Tibial nerve (tissue), 4 donors: ENCODE results near the gene SPC24. TPM values are rescaled to one million over a fixed set of nuclear protein-coding genes. Genes with fewer than 3 reads are reported as not detected.

ENCODE experiments used
- DNase-seq, 2 donors: peaks; one replicate each; pipeline ENCODE4 v3.0.0-alpha.2; 2019; ENCODE audit warnings: low spot score in 2 of 2
- H3K27ac ChIP-seq, 4 donors: fragments of 200-600 bp; sonication (generic) in 3 of 4; one replicate each; pipeline ENCODE4 v1.5.1; 2017 to 2019; ENCODE audit warnings: mild to moderate bottlenecking in 1 of 4
- H3K27me3 ChIP-seq, 2 donors: fragments of 200-600 bp; sonication (generic) in 1 of 2; one replicate each; pipeline versions ENCODE4 v1.5.1 to v1.6.0; 2017 to 2019
- H3K36me3 ChIP-seq, 3 donors: fragments of 200-600 bp; sonication (generic); one replicate each; pipeline ENCODE4 v1.5.1; 2018 to 2019
- H3K4me1 ChIP-seq, 4 donors: fragments of 200-600 bp; sonication (generic) in 3 of 4; one replicate each; pipeline ENCODE4 v1.5.1; 2017 to 2019
- H3K4me3 ChIP-seq, 4 donors: fragments of 200-600 bp; sonication (generic) in 3 of 4; one replicate each; pipeline ENCODE4 v1.5.1; 2017 to 2019; ENCODE audit warnings: mild to moderate bottlenecking in 1 of 4, moderate library complexity in 1 of 4
- H3K9me3 ChIP-seq, 4 donors: fragments of 200-600 bp; sonication (generic) in 3 of 4; one replicate each; pipeline ENCODE4 v1.5.1; 2017 to 2019
- EP300 ChIP-seq, 2 donors: sonication (generic); formaldehyde crosslinking; IDR thresholded peaks; one replicate each; pipeline ENCODE4 v1.6.1; 2017; ENCODE audit warnings: antibody characterized with exemption in 2 of 2, mild to moderate bottlenecking in 1 of 2
- POLR2A ChIP-seq, 2 donors: fragments of 450-650 bp; IDR thresholded peaks; one replicate each; pipeline ENCODE4 v1.6.1; 2017; ENCODE audit warnings: antibody characterized with exemption in 2 of 2, mild to moderate bottlenecking in 2 of 2, moderate library complexity in 2 of 2
- WGBS, 2 donors: methylation state at CpG; one replicate each; pipeline ENCODE4 v1.1.5; 2018; 5-methylcytosine and 5-hydroxymethylcytosine counted together
- total RNA-seq, 4 donors: library from RNA; depleted of rRNA; stranded (reverse); fragments of >200 nt; gene quantifications; one replicate each; pipeline ENCODE4 v1.1.0, GENCODE V29; 2016
- TF ChIP-seq, protein P1 (sequence below), 5 experiments: fragments of 200-600 bp in 3 of 5; fragments of 450-650 bp in 2 of 5; sonication (generic) in 3 of 5; IDR thresholded peaks; one replicate each; pipeline ENCODE4 v1.5.1; 2016 to 2019; ENCODE audit warnings: antibody characterized with exemption in 5 of 5, mild to moderate bottlenecking in 3 of 5, moderate library complexity in 2 of 5

Gene SPC24
- total RNA-seq, 4 donors from 2014 or later = 2.6 to 20.4 (median 4.4) TPM

DNA sequence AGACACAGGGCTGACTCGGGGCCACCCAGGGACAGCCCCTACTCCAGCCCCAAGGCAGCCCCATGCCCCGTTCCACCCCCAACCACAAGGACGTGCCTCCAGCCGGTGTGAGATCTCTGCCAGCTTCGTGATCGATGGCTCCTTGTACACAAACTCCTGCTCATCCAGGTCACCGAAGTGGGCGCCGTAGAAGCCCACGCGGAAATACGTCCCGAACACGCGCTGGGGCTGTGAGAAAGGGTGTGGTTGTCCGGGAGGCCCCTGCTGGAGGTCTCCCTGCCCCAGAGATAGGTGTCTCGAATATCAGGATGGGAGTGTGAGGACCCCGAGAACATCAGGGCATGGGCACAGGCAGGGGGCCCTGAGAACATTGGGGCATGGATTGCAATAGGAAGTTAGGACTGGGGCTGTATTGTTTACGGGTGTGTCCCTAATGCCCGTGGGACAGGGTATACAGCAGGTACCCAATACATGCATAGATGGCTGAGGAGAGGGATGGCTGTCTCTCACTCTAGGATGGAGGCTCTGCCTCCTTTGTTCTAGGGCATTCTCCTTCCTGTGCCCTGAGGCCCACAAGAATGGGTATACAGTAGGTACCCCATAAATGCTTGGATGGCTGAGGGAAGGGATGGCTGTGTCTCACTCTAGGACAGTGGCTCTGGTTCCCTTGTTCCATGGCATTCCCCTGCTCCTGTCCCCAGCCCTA, 47.1 kb upstream of the SPC24 start:
- H3K4me3 ChIP-seq = no peak overlapping the region
- peaks cover 0 to 25% (median 0%) of the 10 kb centered on the region in 3 donors for H3K36me3 ChIP-seq

DNA sequence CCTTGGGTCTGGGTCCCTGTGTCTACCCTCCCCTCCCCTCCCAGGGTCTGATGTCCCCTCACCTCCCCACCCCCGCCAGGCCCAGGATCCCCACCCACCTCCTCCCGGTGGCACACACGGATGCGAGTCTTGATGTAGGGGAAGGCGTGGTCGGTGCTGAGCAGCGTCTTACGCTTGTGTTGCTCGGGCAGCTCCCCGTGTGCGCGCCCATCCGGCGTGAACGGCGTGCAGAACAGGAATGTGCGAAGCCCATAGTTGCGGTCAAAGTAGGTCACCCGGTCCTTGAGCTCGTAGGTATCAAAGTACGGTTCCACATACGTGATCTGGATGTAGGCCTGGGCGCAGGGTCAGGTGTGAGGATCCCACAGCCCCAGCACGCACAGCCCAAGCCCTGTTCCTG, 46.2 kb upstream of the SPC24 start:
- Histone ChIP-seq H3K4me1 (peaks cover 0 to 62% (median 25%) of the 10 kb centered on the region in 4 donors), H3K9me3 (no peaks in the 10 kb centered on the region), H3K27me3 (no peaks in the 10 kb centered on the region), H3K27ac (peak overlapping the region in 3 of 4 donors; percentile 84 to 96 (median 94)), H3K4me3 (no peak overlapping the region), H3K36me3 (peaks cover 0 to 22% (median 0%) of the 10 kb centered on the region in 3 donors)
- DNase-seq = no peak
- 89 to 96% methylated on average over 17 to 24 of the region's 24 CpGs for WGBS, 2 donors
- TF ChIP-seq, protein P1, sequence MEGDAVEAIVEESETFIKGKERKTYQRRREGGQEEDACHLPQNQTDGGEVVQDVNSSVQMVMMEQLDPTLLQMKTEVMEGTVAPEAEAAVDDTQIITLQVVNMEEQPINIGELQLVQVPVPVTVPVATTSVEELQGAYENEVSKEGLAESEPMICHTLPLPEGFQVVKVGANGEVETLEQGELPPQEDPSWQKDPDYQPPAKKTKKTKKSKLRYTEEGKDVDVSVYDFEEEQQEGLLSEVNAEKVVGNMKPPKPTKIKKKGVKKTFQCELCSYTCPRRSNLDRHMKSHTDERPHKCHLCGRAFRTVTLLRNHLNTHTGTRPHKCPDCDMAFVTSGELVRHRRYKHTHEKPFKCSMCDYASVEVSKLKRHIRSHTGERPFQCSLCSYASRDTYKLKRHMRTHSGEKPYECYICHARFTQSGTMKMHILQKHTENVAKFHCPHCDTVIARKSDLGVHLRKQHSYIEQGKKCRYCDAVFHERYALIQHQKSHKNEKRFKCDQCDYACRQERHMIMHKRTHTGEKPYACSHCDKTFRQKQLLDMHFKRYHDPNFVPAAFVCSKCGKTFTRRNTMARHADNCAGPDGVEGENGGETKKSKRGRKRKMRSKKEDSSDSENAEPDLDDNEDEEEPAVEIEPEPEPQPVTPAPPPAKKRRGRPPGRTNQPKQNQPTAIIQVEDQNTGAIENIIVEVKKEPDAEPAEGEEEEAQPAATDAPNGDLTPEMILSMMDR (IDR thresholded peaks at IDR 0.05) = no peak
- TF ChIP-seq EP300 (IDR thresholded peaks at IDR 0.05) (no peak), POLR2A (IDR thresholded peaks at IDR 0.05) (no peak)

More for the DNA sequence above, 47.1 kb upstream of the SPC24 start:
- H3K4me1 ChIP-seq = peaks cover 0 to 63% (median 25%) of the 10 kb centered on the region in 4 donors
- 80 to 86% methylated on average over 20 of the region's 20 CpGs for WGBS, 2 donors
- no peaks in the 10 kb centered on the region for H3K9me3 ChIP-seq
- H3K27ac ChIP-seq = peak overlapping the region; percentile 84 to 96 (median 94)
- no peak for DNase-seq
- TF ChIP-seq, protein P1 (IDR thresholded peaks at IDR 0.05) = no peak
- TF ChIP-seq EP300 (IDR thresholded peaks at IDR 0.05) (no peak), POLR2A (IDR thresholded peaks at IDR 0.05) (no peak)
- H3K27me3 ChIP-seq = no peaks in the 10 kb centered on the region

DNA sequence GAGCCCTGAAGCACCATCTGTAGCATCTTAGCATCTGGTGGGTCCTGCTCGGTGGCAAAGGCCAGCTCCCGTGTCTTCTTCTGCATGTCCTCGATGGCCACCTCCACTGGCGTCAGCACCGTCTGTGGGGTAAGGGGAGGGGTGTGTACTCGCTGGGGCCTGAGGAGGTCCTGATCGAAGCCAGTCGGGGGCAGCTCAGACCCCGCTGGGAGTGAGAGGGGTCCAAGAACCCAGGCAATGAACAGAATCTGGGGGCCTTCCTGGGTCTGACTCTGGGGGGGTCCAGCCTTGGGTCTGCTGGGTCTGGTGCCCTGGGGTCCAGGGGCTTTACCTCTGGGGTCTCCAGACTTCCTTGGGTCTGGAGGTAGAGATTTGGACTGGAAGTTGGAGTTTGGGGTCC, 45.3 kb upstream of the SPC24 start:
- no peak for DNase-seq
- Histone ChIP-seq H3K4me3 (no peak overlapping the region), H3K4me1 (peaks cover 0 to 65% (median 22%) of the 10 kb centered on the region in 4 donors), H3K27me3 (no peaks in the 10 kb centered on the region), H3K36me3 (peaks cover 0 to 22% (median 0%) of the 10 kb centered on the region in 3 donors), H3K27ac (peak overlapping the region in 2 of 4 donors; percentile 94 to 96), H3K9me3 (no peaks in the 10 kb centered on the region)
- 80 to 81% methylated on average over 8 of the region's 9 CpGs for WGBS, 2 donors
- TF ChIP-seq POLR2A (IDR thresholded peaks at IDR 0.05) (no peak), EP300 (IDR thresholded peaks at IDR 0.05) (no peak)
- TF ChIP-seq, protein P1 (IDR thresholded peaks at IDR 0.05) = no peak

DNA sequence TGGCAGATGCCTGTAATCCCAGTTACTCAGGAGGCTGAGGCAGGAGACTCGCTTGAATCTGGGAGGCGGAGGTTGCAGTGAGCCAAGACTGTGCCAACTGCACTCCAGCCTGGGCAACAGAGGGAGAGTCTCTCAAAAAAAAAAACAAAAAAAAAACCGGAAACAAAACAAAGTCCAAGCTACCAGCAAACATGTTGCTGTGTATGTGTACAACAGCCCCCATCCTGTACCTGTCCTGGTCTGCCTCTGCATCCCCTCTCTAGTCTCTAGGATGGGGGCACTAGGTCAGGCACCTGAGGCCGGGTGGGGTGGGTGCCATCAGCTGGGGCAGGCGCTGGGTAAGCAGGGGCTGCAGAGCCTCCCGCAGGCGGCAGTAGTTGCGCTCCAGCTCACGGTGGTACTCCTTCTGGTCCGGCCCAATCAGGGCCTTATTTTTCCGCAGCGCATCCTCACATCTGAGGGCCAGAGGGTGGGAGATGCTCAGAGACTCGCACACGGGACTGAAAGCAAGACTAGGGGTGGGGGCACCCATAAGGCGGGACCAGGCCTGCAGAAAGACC, 44.5 kb upstream of the SPC24 start:
- peaks cover 0 to 27% (median 0%) of the 10 kb centered on the region in 3 donors for H3K36me3 ChIP-seq
- H3K27me3 ChIP-seq = no peaks in the 10 kb centered on the region
- H3K9me3 ChIP-seq = no peaks in the 10 kb centered on the region
- H3K4me1 ChIP-seq = peaks cover 0 to 65% (median 28%) of the 10 kb centered on the region in 4 donors
- WGBS, 2 donors = 80 to 86% methylated on average over 15 of the region's 15 CpGs
- H3K4me3 ChIP-seq = no peak overlapping the region
- no peak for DNase-seq
- no peak for TF ChIP-seq EP300 (IDR thresholded peaks at IDR 0.05)
- no peak for TF ChIP-seq POLR2A (IDR thresholded peaks at IDR 0.05)
- TF ChIP-seq, protein P1 (IDR thresholded peaks at IDR 0.05) = no peak
- peak overlapping the region in 2 of 4 donors; percentile 91 to 96 for H3K27ac ChIP-seq

DNA sequence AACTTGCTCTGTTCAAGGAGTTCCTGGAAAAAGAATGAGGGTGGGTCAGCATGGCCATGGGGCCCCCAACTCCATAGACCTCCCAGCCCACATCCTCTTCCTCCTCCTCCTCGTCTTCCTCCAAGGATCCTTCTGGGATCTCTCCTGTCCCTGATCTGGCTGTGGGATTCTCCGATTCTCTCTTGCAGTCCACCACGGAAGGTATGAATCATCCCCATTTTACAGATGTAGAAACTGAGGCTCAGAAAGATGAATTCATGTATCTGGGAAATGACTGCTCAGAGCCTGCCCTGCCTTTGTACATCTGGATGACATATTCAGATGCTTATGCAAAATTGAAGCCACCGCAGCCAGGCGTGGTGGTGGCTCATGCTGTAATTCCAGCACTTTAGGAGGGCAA, 43.9 kb upstream of the SPC24 start:
- H3K27me3 ChIP-seq = no peaks in the 10 kb centered on the region
- DNase-seq = no peak
- H3K4me1 ChIP-seq = peaks cover 0 to 65% (median 28%) of the 10 kb centered on the region in 4 donors
- no peaks in the 10 kb centered on the region for H3K9me3 ChIP-seq
- H3K27ac ChIP-seq = peak overlapping the region in 3 of 4 donors; percentile 87 to 96 (median 91)
- H3K4me3 ChIP-seq = no peak overlapping the region
- TF ChIP-seq POLR2A (IDR thresholded peaks at IDR 0.05) (no peak), EP300 (IDR thresholded peaks at IDR 0.05) (no peak)
- TF ChIP-seq, protein P1 (IDR thresholded peaks at IDR 0.05) = no peak
- peaks cover 0 to 29% (median 0%) of the 10 kb centered on the region in 3 donors for H3K36me3 ChIP-seq
- WGBS, 2 donors = 79 to 95% methylated on average over 5 of the region's 5 CpGs
